BLaER1 (cell line): ENCODE results near the gene KLHL36.

Experiments used
- H3K27ac ChIP-seq: shearing (Covaris generic); formaldehyde crosslinking; 2 replicates; pipeline ENCODE4 v1.8.1; 2022
- H3K27me3 ChIP-seq: shearing (Covaris generic); formaldehyde crosslinking; 2 replicates; pipeline ENCODE4 v1.8.1; 2022
- H3K36me3 ChIP-seq: shearing (Covaris generic); formaldehyde crosslinking; 2 replicates; pipeline ENCODE4 v1.8.1; 2022
- H3K4me1 ChIP-seq: shearing (Covaris generic); formaldehyde crosslinking; 2 replicates; pipeline ENCODE4 v1.8.1; 2022
- H3K4me2 ChIP-seq: shearing (Covaris generic); formaldehyde crosslinking; 2 replicates; pipeline ENCODE4 v1.8.1; 2022
- H3K4me3 ChIP-seq: shearing (Covaris generic); formaldehyde crosslinking; 2 replicates; pipeline ENCODE4 v1.8.1; 2022
- H3K9ac ChIP-seq: shearing (Covaris generic); formaldehyde crosslinking; 2 replicates; pipeline ENCODE4 v1.8.1; 2022
- H3K9me3 ChIP-seq: shearing (Covaris generic); formaldehyde crosslinking; 2 replicates; pipeline ENCODE4 v1.8.1; 2022
- H4K20me1 ChIP-seq: shearing (Covaris generic); formaldehyde crosslinking; 2 replicates; pipeline ENCODE4 v1.8.1; 2022
- Cebpa-rat ChIP-seq: shearing (Covaris generic); IDR thresholded peaks from 2 replicates; pipeline ENCODE4 v1.8.1; 2022

KLHL36 gene

GRCh38 chr16:84607061-84607460, 41.2 kb upstream of the KLHL36 start:
- peaks cover 9% of the 10 kb centered on the region; the same call in 1 of the 2 replicates for H4K20me1 ChIP-seq
- no peak for TF ChIP-seq Cebpa-rat
- H3K4me3 ChIP-seq, result no peak overlapping the region
- no peaks in the 10 kb centered on the region for H3K27me3 ChIP-seq
- peaks cover 91% of the 10 kb centered on the region for H3K4me1 ChIP-seq
- no peak overlapping the region for H3K9ac ChIP-seq
- peaks cover 9% of the 10 kb centered on the region; the same call in 1 of the 2 replicates for H3K9me3 ChIP-seq
- no peaks in the 10 kb centered on the region for H3K36me3 ChIP-seq
- H3K4me2 ChIP-seq, result peak overlapping the region; percentile 81
- H3K27ac ChIP-seq, result peak overlapping the region; percentile 58

- peak overlapping the region; percentile 58 for H3K27ac ChIP-seq
- no peaks in the 10 kb centered on the region for H3K27me3 ChIP-seq
- no peaks in the 10 kb centered on the region for H3K36me3 ChIP-seq
- peaks cover 85% of the 10 kb centered on the region for H3K4me1 ChIP-seq
- H4K20me1 ChIP-seq, result peaks cover 10% of the 10 kb centered on the region; the same call in 1 of the 2 replicates
- H3K9me3 ChIP-seq, result peaks cover 9% of the 10 kb centered on the region; the same call in 1 of the 2 replicates
- no peak overlapping the region for H3K4me3 ChIP-seq
- H3K9ac ChIP-seq, result no peak overlapping the region
- no peak for TF ChIP-seq Cebpa-rat
- peak overlapping the region; percentile 81 for H3K4me2 ChIP-seq
These were observed 40.6 kb upstream of the KLHL36 start for GRCh38 chr16:84607694-84608093.

DNA sequence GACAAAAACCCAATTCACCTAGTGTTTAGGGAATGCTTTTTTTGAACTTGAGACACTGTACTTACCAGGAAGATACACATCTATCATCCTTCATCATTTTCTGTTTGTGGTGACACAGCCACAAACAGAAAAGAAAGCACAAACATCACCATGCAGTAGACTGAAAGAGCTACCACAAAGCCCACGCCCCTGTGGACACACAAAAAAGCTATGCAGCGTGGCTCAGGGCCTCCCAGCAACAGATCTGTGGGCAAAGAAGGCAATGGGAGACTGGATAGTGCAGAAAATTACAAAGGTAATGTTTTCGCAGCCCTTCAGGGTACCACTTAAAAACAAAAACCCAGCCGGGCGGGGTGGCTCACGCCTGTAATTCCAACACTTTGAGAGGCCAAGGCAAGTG, 40.0 kb upstream of the KLHL36 start:
- Histone ChIP-seq H3K9me3 (peaks cover 9% of the 10 kb centered on the region; the same call in 1 of the 2 replicates), H3K27ac (no peak overlapping the region), H3K4me3 (no peak overlapping the region), H3K9ac (no peak overlapping the region), H3K4me1 (peaks cover 79% of the 10 kb centered on the region), H3K36me3 (no peaks in the 10 kb centered on the region; the same call in 1 of the 2 replicates), H4K20me1 (peaks cover 10% of the 10 kb centered on the region; the same call in 1 of the 2 replicates), H3K27me3 (no peaks in the 10 kb centered on the region), H3K4me2 (peak overlapping the region; percentile 81)
- no peak for TF ChIP-seq Cebpa-rat

GRCh38 chr16:84609563-84610177, 38.6 kb upstream of the KLHL36 start:
- Histone ChIP-seq H3K27ac (no peak overlapping the region), H3K9ac (no peak overlapping the region), H3K4me2 (0 out of 2 replicates have a peak overlapping the region, but pooled peaks have one; percentile 7)

DNA sequence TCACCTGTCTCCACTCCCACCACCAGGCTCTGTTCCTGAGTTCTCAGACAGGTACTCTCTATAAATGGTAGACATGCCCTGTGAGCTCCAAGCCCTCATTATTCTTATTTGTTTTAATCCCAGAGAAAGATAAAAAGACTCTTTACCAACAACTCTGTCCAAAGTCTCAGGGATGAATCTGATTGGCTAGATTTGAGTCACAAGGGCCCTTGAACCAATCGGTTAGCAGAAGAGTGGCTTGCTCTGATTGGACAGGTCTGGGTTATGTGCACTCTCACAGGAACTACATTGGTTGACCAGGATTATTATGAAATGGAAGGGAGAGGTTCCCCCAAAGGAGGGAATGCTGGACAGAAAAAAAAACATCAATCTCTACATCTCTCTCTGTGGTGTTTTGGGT, 37.9 kb upstream of the KLHL36 start:
- peaks cover 30% of the 10 kb centered on the region; the same call in 1 of the 2 replicates for H4K20me1 ChIP-seq
- peaks cover 9% of the 10 kb centered on the region; the same call in 1 of the 2 replicates for H3K9me3 ChIP-seq
- H3K4me3 ChIP-seq, result no peak overlapping the region
- TF ChIP-seq Cebpa-rat, result no peak
- H3K4me2 ChIP-seq, result 0 out of 2 replicates have a peak overlapping the region, but pooled peaks have one; percentile 26
- no peaks in the 10 kb centered on the region; the same call in 1 of the 2 replicates for H3K36me3 ChIP-seq
- H3K27me3 ChIP-seq, result no peaks in the 10 kb centered on the region
- H3K9ac ChIP-seq, result no peak overlapping the region
- H3K27ac ChIP-seq, result no peak overlapping the region
- peaks cover 80% of the 10 kb centered on the region for H3K4me1 ChIP-seq

More at GRCh38 chr16:84609563-84610177, 38.6 kb upstream of the KLHL36 start:
- Histone ChIP-seq H3K9me3 (peaks cover 9% of the 10 kb centered on the region; the same call in 1 of the 2 replicates), H3K4me3 (no peak overlapping the region), H3K27me3 (no peaks in the 10 kb centered on the region), H3K36me3 (no peaks in the 10 kb centered on the region; the same call in 1 of the 2 replicates), H3K4me1 (peaks cover 80% of the 10 kb centered on the region), H4K20me1 (peaks cover 22% of the 10 kb centered on the region; the same call in 1 of the 2 replicates)
- no peak for TF ChIP-seq Cebpa-rat

GRCh38 chr16:84611041-84611440, 37.3 kb upstream of the KLHL36 start:
- H3K9me3 ChIP-seq, result peaks cover 9% of the 10 kb centered on the region; the same call in 1 of the 2 replicates
- no peak overlapping the region for H3K4me3 ChIP-seq
- H3K36me3 ChIP-seq, result no peaks in the 10 kb centered on the region; the same call in 1 of the 2 replicates
- no peak overlapping the region for H3K27ac ChIP-seq
- 0 out of 2 replicates have a peak overlapping the region, but pooled peaks have one; percentile 26 for H3K4me2 ChIP-seq
- H4K20me1 ChIP-seq, result peaks cover 36% of the 10 kb centered on the region; the same call in 1 of the 2 replicates
- TF ChIP-seq Cebpa-rat, result no peak
- no peak overlapping the region for H3K9ac ChIP-seq
- peaks cover 2% of the 10 kb centered on the region; the same call in 1 of the 2 replicates for H3K27me3 ChIP-seq
- peaks cover 80% of the 10 kb centered on the region for H3K4me1 ChIP-seq

DNA sequence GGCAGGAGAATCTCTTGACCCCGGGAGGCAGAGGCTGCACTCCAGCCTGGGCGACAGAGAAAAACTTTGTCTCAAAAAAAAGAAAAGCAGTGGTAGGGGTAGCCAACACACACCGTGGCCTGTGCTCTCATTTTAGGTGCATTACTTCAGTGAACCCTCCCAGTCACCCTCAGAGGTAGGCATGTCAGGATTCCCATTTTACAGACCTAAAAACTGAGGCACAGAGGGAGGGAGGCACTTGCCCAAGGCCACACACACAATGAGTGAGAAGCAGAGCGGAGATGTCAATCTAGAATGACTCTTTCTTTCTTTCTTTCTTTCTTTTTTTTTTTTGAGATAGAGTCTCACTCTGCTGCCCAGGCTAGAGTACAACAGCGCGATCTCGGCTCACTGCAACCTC, 35.6 kb upstream of the KLHL36 start:
- Histone ChIP-seq H4K20me1 (peaks cover 46% of the 10 kb centered on the region; the same call in 1 of the 2 replicates), H3K36me3 (no peaks in the 10 kb centered on the region; the same call in 1 of the 2 replicates), H3K4me1 (peaks cover 80% of the 10 kb centered on the region)

DNA sequence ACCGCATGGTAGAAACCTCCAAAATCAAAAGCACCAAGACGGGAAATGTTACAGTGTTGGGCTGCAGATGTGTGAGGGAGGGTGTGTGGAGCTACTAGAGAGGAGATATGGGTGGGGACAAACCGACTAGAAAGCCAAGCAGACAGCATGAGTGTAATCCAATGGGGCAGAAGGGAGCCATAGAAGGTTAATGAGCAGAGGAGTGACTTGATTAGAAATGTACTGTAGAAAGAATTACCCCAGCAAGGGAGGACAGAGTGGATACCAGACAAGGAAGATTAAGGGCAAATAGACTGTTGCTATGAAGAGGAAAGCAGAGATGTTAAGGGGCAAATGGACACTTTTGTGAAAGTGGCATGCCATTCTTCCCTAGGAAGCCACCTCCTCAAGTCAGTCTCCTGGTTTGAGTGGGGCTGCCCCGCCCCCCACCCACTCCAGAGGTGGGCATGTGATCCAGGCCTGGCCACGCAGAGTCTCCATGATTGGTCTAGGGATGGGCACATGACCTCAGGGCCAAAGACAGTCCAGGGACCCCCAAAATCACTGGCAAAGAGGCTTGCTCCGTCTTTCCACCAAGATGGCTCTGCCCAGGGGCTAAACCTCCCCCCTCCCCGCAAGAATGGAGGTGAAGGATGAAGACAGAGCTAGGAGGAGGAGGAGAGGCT, 34.8 kb upstream of the KLHL36 start:
- Histone ChIP-seq H3K4me3 (no peak overlapping the region), H3K36me3 (no peaks in the 10 kb centered on the region; the same call in 1 of the 2 replicates), H3K4me1 (peaks cover 71% of the 10 kb centered on the region), H3K27me3 (peaks cover 19% of the 10 kb centered on the region), H3K4me2 (peak overlapping the region; percentile 100; the same call in 1 of the 2 replicates), H3K27ac (no peak overlapping the region), H4K20me1 (peaks cover 46% of the 10 kb centered on the region; the same call in 1 of the 2 replicates), H3K9ac (no peak overlapping the region), H3K9me3 (peaks cover 9% of the 10 kb centered on the region; the same call in 1 of the 2 replicates)
- no peak for TF ChIP-seq Cebpa-rat

More for the DNA sequence above, 35.6 kb upstream of the KLHL36 start:
- Histone ChIP-seq H3K9ac (no peak overlapping the region), H3K9me3 (peaks cover 9% of the 10 kb centered on the region; the same call in 1 of the 2 replicates), H3K27me3 (peaks cover 17% of the 10 kb centered on the region), H3K4me2 (no peak overlapping the region), H3K4me3 (no peak overlapping the region), H3K27ac (no peak overlapping the region)
- TF ChIP-seq Cebpa-rat, result no peak

DNA sequence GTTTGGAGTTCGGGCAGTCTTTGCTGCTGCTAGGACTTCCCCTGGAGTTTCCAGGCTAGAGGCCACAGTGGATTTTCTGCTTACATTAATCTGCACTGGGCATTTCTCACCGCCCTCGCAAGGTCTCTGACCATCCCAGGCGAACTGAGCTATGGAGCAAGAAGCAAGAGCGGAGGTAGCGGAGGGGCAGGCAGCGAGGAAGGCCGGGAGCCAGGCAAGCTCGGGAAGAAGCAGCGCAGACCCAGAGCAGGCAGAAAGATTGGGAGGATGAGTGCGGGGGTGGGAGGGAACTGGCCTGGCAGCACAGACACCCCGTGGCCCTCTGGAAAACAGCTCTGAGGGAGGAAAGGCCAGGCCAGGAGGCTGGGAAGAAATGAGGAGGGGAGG, 34.2 kb upstream of the KLHL36 start:
- no peak for TF ChIP-seq Cebpa-rat

More for the DNA sequence above, 34.2 kb upstream of the KLHL36 start:
- H3K9ac ChIP-seq, result no peak overlapping the region
- peak overlapping the region; percentile 100 for H3K4me2 ChIP-seq
- H3K27me3 ChIP-seq, result peaks cover 19% of the 10 kb centered on the region
- H3K9me3 ChIP-seq, result peaks cover 9% of the 10 kb centered on the region; the same call in 1 of the 2 replicates
- peaks cover 71% of the 10 kb centered on the region for H3K4me1 ChIP-seq
- H3K36me3 ChIP-seq, result no peaks in the 10 kb centered on the region; the same call in 1 of the 2 replicates
- peaks cover 46% of the 10 kb centered on the region; the same call in 1 of the 2 replicates for H4K20me1 ChIP-seq
- no peak overlapping the region for H3K4me3 ChIP-seq
- H3K27ac ChIP-seq, result no peak overlapping the region
